Heart right ventricle (tissue), 16 donors: ENCODE results near the gene ZNRF2. TPM values are rescaled to one million over a fixed set of nuclear protein-coding genes. Genes with fewer than 3 reads are reported as not detected.

Experiments
- ATAC-seq, 8 donors: fragments of 200-7000 bp; cut with Tn5 transposase; one replicate each; pipeline ENCODE4 v1.9.1; 2020; ENCODE audit warnings: mild to moderate bottlenecking in 8 of 8, moderate library complexity in 8 of 8, moderate number of reproducible peaks in 1 of 8
- DNase-seq, 2 donors: peaks; one replicate each; pipeline ENCODE4 v3.0.0-alpha.2; 2020
- H3K27ac ChIP-seq, 10 donors: fragments of 200-600 bp; sonication (generic) in 2 of 10; one replicate each; pipeline versions ENCODE4 v1.5.0 to v1.8.0; 2020 to 2022; ENCODE audit warnings: mild to moderate bottlenecking in 3 of 10
- H3K27me3 ChIP-seq, 7 donors: fragments of 200-600 bp; one replicate each; pipeline ENCODE4 v1.8.0; 2021 to 2022; ENCODE audit warnings: mild to moderate bottlenecking in 2 of 7
- H3K36me3 ChIP-seq, 9 donors: fragments of 200-600 bp; sonication (generic) in 1 of 9; one replicate each; pipeline versions ENCODE4 v1.5.0 to v1.8.0; 2020 to 2022; ENCODE audit warnings: mild to moderate bottlenecking in 2 of 9
- H3K4me1 ChIP-seq, 9 donors: fragments of 200-600 bp; sonication (generic) in 1 of 9; one replicate each; pipeline versions ENCODE4 v1.5.0 to v1.8.0; 2020 to 2022; ENCODE audit warnings: mild to moderate bottlenecking in 4 of 9
- H3K4me3 ChIP-seq, 10 donors: fragments of 200-600 bp; sonication (generic) in 2 of 10; one replicate each; pipeline versions ENCODE4 v1.5.0 to v1.8.0; 2020 to 2022; ENCODE audit warnings: mild to moderate bottlenecking in 7 of 10, moderate library complexity in 2 of 10
- H3K9me3 ChIP-seq, 11 donors: fragments of 200-600 bp in 10 of 11; sonication (generic) in 2 of 11; one replicate each; pipeline versions ENCODE4 v1.5.0 to v1.8.0; 2013 to 2022; ENCODE audit warnings: mild to moderate bottlenecking in 2 of 11, control low read depth in 1 of 11, moderate library complexity in 1 of 11
- WGBS, 2 donors: extraction: QIAGEN DNeasy Blood & Tissue Kit; methylation state at CpG; one replicate each; pipeline ENCODE4 v1.1.7; 2013; ENCODE audit warnings: inconsistent platforms in 1 of 2; 5-methylcytosine and 5-hydroxymethylcytosine counted together
- intact Hi-C, 10 donors: fragments of 100-400 bp; cut with DNase I; formaldehyde crosslinking; loops; one replicate each; pipeline versions ENCODE4 v1.11.1 to v1.14.2; 2022
- polyA plus RNA-seq, 2 donors: library from polyadenylated mRNA; stranded (reverse); fragments of 200-250 nt; gene quantifications; one replicate each; pipeline ENCODE4 v1.2.3, GENCODE V29; 2013
- total RNA-seq, 10 donors: library from RNA; stranded (reverse); fragmentation: NEBNext Ultra II Directional in 3 of 10; extraction: Animal tissue kit (Norgen Biotek cat#: 25700) in 3 of 10; gene quantifications; one replicate each; pipeline versions ENCODE4 v1.2.1 to v1.2.4, GENCODE V29; 2021 to 2023
- TF ChIP-seq, protein P1 (sequence below), 9 donors: fragments of 200-600 bp; sonication (generic) in 2 of 9; IDR thresholded peaks; one replicate each; pipeline versions ENCODE4 v1.5.0 to v1.8.0; 2021 to 2022; ENCODE audit warnings: antibody characterized with exemption in 9 of 9, mild to moderate bottlenecking in 5 of 9, moderate library complexity in 1 of 9
- donor health status: Arrhythmogenic right ventricular cardiomyopathy.
- donor health status: ischemic (EF 13 %, LVEDD 7.1; RV severe dilation, severe dysfunction).
- donor health status: healthy with polysubstance abuse.
- donor health status: DM: no; HTN: yes; CAD: no.
- donor health status: DM: no; HTN: no; CAD: no.
- donor health status: ischemic (EF 25% LVEDD 6.9; RV normal size, moderate dysfunction).
- donor health status: ischemic (EF 25% LVEDD 5.7; RV mildly dilated, moderate dysfunction).
- donor health status: healthy.
- donor health status: DM: yes; HTN: yes; CAD: no.
- donor health status: Ischemic cardiomyopathy.
- donor health status: ischemic (EF 35%, LVEDD 5.7; RV mildly dilated, moderate dysfunction).
- donor health status: nonischemic (EF 11% LVEDD 7.7; RV severe dilation, severe dysfunction).
- donor health status: DM: yes; HTN: yes; CAD: no.
- donor health status: PGD.
- donor health status: ischemic (EF 29% LVEDD 5.4; RV normal size, mild dysfunction).
- donor health status: nonischemic (EF 23%, LVEDD 6.1; RV moderate dilation, normal function).

ZNRF2 gene
- total and polyA plus RNA-seq, 12 donors = 2.9 to 13.8 (median 8.7) TPM

DNA sequence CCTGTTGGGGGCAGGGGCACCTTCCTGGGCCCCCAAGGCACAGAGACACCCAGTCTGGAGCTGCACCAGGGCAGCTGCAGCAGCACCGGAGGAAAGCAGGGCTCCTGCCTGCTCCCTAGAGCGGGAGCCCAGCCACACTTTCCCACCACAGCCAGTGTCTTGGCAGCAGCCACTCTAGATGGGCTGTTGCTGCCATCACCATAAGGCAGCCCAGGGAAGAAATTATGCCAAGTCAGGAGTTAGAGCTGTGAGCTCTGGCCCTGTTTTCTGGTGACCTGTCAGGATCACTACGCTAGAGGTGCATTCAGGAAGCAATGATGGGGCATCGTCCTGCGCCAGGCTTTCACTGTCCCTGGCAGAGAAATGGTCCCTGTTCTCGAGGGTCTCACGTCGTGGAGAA lies 38.0 kb upstream of the ZNRF2 start:
- Histone ChIP-seq H3K4me1 (peaks cover 0 to 22% (median 12%) of the 10 kb centered on the region in 9 donors), H3K9me3 (no peaks in the 10 kb centered on the region), H3K4me3 (no peak overlapping the region), H3K27ac (no peak overlapping the region), H3K27me3 (no peaks in the 10 kb centered on the region), H3K36me3 (no peaks in the 10 kb centered on the region)
- intact Hi-C loops = no loop called here
- TF ChIP-seq, protein P1, sequence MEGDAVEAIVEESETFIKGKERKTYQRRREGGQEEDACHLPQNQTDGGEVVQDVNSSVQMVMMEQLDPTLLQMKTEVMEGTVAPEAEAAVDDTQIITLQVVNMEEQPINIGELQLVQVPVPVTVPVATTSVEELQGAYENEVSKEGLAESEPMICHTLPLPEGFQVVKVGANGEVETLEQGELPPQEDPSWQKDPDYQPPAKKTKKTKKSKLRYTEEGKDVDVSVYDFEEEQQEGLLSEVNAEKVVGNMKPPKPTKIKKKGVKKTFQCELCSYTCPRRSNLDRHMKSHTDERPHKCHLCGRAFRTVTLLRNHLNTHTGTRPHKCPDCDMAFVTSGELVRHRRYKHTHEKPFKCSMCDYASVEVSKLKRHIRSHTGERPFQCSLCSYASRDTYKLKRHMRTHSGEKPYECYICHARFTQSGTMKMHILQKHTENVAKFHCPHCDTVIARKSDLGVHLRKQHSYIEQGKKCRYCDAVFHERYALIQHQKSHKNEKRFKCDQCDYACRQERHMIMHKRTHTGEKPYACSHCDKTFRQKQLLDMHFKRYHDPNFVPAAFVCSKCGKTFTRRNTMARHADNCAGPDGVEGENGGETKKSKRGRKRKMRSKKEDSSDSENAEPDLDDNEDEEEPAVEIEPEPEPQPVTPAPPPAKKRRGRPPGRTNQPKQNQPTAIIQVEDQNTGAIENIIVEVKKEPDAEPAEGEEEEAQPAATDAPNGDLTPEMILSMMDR (IDR thresholded peaks at IDR 0.05) = no peak
- ATAC-seq (peak; percentile 19 to 57 (median 48)), DNase-seq (no peak)
- WGBS, 2 donors = 58 to 69% methylated on average over 8 of the region's 8 CpGs

DNA sequence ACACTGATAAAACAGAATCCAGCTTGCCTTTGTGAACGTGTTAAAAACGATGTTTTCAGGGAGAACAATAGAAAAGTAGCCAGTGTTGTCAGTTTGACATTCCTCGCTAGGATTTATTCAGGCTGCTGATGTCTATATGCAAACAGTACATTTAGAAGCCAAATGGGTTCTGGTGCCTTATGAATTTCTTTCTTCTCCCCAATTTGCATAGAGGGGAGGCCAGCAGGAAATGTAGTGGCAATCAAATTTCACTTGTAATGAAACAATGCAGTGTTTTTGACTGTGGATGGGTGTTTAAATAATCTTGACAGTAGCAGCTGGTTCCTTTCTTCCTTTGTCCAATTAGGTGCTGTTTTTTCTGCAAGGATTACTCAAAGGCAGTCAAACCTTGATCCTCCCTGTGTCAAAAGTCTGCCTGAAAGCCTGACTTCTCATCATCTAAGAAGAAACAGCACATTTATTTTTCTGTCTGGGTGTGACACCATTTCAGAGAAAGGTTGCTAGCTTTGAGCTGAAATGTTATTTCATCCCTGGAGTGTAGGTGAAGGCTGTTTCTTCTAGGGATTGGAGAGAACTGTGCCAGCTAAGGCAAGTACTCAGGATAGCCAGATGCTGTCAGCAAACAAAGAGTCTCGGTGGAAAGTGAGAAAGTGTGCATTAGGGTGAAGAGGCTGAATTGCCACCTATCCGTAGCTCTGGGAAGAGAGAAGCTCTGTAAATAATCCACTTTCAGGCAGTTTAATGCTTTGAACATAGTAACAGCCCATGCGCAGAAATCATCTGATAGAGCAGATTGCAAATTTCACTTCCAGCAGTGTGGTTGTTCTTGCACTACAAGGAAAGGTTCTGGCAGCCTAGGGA lies 36.6 kb upstream of the ZNRF2 start:
- ATAC-seq (no peak), DNase-seq (no peak)
- intact Hi-C loops = no loop called here
- Histone ChIP-seq H3K4me1 (peaks cover 0 to 29% (median 15%) of the 10 kb centered on the region in 9 donors), H3K27ac (no peak overlapping the region), H3K9me3 (no peaks in the 10 kb centered on the region), H3K27me3 (no peaks in the 10 kb centered on the region), H3K36me3 (no peaks in the 10 kb centered on the region), H3K4me3 (no peak overlapping the region)
- TF ChIP-seq, protein P1 (IDR thresholded peaks at IDR 0.05) = no peak
- 62 to 66% methylated on average over 6 of the region's 6 CpGs for whole genome bisulfite sequencing, 2 donors

DNA sequence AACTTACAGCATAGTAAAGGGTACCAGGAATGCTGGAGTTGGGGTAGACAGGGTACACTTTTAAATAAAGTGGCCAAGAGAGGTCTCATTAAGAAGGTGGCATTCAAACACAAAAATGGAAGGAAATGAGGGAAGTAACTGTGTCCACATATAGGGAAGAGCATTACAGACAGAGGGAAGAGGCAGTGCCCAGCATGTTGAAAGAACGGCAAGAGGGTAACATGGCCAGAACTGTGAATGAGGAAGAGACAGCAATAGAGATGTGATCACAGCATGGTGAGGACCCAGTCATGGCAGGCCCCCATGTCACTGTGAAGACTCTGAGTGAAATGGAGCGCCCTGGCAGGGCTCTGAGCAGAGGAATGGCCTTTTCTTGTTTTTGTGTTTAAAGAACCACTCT lies 35.1 kb upstream of the ZNRF2 start:
- Histone ChIP-seq H3K27me3 (no peaks in the 10 kb centered on the region), H3K9me3 (no peaks in the 10 kb centered on the region), H3K4me3 (no peak overlapping the region), H3K27ac (peak overlapping the region in 1 of 10 donors; percentile 67), H3K36me3 (no peaks in the 10 kb centered on the region), H3K4me1 (peaks cover 0 to 43% (median 26%) of the 10 kb centered on the region in 9 donors)
- TF ChIP-seq, protein P1 (IDR thresholded peaks at IDR 0.05) = no peak
- DNase-seq (no peak), ATAC-seq (peak in 1 of 8 donors; percentile 15)
- WGBS, 2 donors = 86 to 96% methylated on average over 2 of the region's 2 CpGs
- intact Hi-C loops = no loop called here

DNA sequence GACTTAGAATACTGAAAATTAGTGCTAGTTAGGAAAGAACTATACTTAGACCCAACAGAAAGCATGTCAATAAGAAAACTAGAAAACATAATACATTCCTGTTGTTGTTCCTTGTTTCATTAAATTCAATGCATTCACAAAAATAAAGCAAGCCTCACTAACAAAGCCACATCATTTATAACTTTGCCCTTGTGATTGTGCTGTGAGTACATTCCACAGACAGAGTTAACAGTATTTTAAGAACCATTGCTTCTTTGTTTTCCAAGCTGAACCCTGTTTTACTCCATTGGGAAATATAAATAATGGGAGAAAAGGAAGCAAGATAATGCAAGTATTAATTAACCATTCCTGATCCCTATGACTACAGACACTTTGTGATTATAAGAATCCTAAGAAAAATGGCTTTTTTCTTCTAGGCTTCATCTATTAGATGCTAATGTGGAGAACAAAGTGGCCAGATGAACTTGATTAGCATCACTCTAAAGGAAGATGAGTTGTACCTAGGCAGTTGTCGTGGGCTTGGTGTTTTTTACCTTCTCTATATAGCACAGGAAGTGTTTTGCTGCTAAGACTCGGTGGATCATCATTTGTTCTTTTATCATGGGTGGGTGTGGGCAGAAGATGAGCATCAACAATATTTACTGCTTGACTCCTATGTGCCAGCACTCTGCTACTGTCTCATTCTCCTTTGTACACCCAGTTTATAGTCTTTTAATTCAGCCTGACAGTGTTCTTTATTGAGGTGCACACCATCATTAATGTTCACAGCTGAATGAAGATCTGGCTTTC lies 34.2 kb upstream of the ZNRF2 start:
- Histone ChIP-seq H3K4me1 (peaks cover 0 to 47% (median 33%) of the 10 kb centered on the region in 9 donors), H3K27ac (peak overlapping the region in 1 of 10 donors; percentile 67), H3K9me3 (no peaks in the 10 kb centered on the region), H3K4me3 (no peak overlapping the region), H3K36me3 (no peaks in the 10 kb centered on the region), H3K27me3 (no peaks in the 10 kb centered on the region)
- TF ChIP-seq, protein P1 (IDR thresholded peaks at IDR 0.05) = no peak
- no peak for DNase-seq
- ATAC-seq = no peak
- 72 to 84% methylated on average over 2 of the region's 2 CpGs for WGBS, 2 donors
- intact Hi-C loops = loop anchor here in 2 of 10 donors (5.0 to 10.0 kb wide), 2 partner anchors 75 to 78 kb away; no protein-coding TSS in a partner anchor
